Esophagus squamous epithelium (tissue), 5 donors: ENCODE data around the gene SEC31A. TPM values are rescaled to one million over a fixed set of nuclear protein-coding genes. Genes with fewer than 3 reads are reported as not detected.
"Not testable (repeated sequence)": the region's sequence is repeated elsewhere in the genome, so short reads cannot be mapped to it uniquely, and the experiment has no call there.

Experiments used
- DNase-seq: peaks from one replicate; lab custom pipeline; 2025; lab: John Stamatoyannopoulos, UW
- H3K27ac ChIP-seq, 4 donors: fragments of 200-600 bp; sonication (generic); one replicate each; pipeline ENCODE4 v1.5.1; 2016 to 2019; ENCODE audit warnings: mild to moderate bottlenecking in 1 of 4
- H3K27me3 ChIP-seq, 4 donors: fragments of 200-600 bp; sonication (generic); 1 replicate in 3 of 4; 2 replicates in 1 of 4; pipeline versions ENCODE4 v1.5.1 to v1.6.0; 2017 to 2021; ENCODE audit warnings: antibody characterized with exemption in 1 of 4
- H3K36me3 ChIP-seq, 3 donors: fragments of 200-600 bp; sonication (generic); one replicate each; pipeline ENCODE4 v1.5.1; 2016 to 2019
- H3K4me1 ChIP-seq, 3 donors: fragments of 200-600 bp; sonication (generic); one replicate each; pipeline ENCODE4 v1.5.1; 2017 to 2019
- H3K4me3 ChIP-seq, 4 donors: fragments of 200-600 bp; sonication (generic); 1 replicate in 3 of 4; 2 replicates in 1 of 4; pipeline ENCODE4 v1.5.1; 2016 to 2019; ENCODE audit warnings: mild to moderate bottlenecking in 2 of 4, moderate library complexity in 1 of 4
- H3K9me3 ChIP-seq, 3 donors: fragments of 200-600 bp; sonication (generic); one replicate each; pipeline ENCODE4 v1.5.1; 2016 to 2019
- POLR2A ChIP-seq, 4 donors: fragments of 450-650 bp; IDR thresholded peaks; one replicate each; pipeline ENCODE4 v1.6.1; 2017; ENCODE audit warnings: antibody characterized with exemption in 4 of 4, mild to moderate bottlenecking in 4 of 4, moderate library complexity in 3 of 4
- WGBS, 2 donors: methylation state at CpG; one replicate each; pipeline ENCODE4 v1.1.5; 2018; 5-methylcytosine and 5-hydroxymethylcytosine counted together
- intact Hi-C: fragments of 100-400 bp; cut with DNase I; formaldehyde crosslinking; loops from one replicate; pipeline ENCODE4 v1.15.0; 2022
- total RNA-seq, 4 donors: library from RNA; depleted of rRNA; stranded (reverse); fragments of >200 nt; gene quantifications; one replicate each; pipeline ENCODE4 v1.1.0, GENCODE V29; 2016
- TF ChIP-seq, protein P1 (sequence below), 6 experiments: fragments of 450-650 bp in 4 of 6; fragments of 200-600 bp in 2 of 6; sonication (generic) in 2 of 6; IDR thresholded peaks; one replicate each; pipeline ENCODE4 v1.5.1; 2016 to 2019; ENCODE audit warnings: antibody characterized with exemption in 6 of 6, mild to moderate bottlenecking in 4 of 6, moderate library complexity in 4 of 6
- donor health status: DM: yes; HTN: yes; CAD: no.

Gene SEC31A
- total RNA-seq, 4 donors from 2014 or later, result 88.8 to 161 (median 128) TPM

DNA sequence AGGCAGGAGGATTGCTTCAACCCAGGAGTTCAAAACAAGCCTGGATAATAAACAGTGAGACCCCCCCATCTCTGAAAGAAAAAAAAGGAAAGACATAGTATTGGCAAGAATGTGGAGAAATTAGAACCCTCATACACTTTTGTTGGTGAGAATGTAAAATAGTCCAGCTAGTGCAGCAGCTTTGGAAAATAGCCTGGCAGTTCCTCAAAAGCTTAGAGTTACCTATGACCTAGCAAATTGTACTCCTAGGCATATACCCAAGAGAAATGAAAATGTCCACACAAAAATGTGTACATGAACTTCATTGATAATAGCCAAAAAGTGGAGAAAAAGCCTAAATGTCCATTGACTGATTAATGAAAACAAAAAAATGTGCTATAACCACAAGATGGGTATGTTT lies 30.8 kb upstream of the SEC31A start:
- H3K27me3 ChIP-seq, result no peaks in the 10 kb centered on the region
- no peak for TF ChIP-seq POLR2A (IDR thresholded peaks at IDR 0.05)
- TF ChIP-seq, protein P1, sequence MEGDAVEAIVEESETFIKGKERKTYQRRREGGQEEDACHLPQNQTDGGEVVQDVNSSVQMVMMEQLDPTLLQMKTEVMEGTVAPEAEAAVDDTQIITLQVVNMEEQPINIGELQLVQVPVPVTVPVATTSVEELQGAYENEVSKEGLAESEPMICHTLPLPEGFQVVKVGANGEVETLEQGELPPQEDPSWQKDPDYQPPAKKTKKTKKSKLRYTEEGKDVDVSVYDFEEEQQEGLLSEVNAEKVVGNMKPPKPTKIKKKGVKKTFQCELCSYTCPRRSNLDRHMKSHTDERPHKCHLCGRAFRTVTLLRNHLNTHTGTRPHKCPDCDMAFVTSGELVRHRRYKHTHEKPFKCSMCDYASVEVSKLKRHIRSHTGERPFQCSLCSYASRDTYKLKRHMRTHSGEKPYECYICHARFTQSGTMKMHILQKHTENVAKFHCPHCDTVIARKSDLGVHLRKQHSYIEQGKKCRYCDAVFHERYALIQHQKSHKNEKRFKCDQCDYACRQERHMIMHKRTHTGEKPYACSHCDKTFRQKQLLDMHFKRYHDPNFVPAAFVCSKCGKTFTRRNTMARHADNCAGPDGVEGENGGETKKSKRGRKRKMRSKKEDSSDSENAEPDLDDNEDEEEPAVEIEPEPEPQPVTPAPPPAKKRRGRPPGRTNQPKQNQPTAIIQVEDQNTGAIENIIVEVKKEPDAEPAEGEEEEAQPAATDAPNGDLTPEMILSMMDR (IDR thresholded peaks at IDR 0.05), result no peak
- H3K9me3 ChIP-seq, result no peaks in the 10 kb centered on the region
- no peak overlapping the region for H3K4me3 ChIP-seq
- peaks cover 0 to 22% (median 0%) of the 10 kb centered on the region in 3 donors for H3K36me3 ChIP-seq
- no peak for DNase-seq
- no peak overlapping the region for H3K27ac ChIP-seq
- H3K4me1 ChIP-seq, result no peaks in the 10 kb centered on the region
- intact Hi-C loops, result no loop called here

DNA sequence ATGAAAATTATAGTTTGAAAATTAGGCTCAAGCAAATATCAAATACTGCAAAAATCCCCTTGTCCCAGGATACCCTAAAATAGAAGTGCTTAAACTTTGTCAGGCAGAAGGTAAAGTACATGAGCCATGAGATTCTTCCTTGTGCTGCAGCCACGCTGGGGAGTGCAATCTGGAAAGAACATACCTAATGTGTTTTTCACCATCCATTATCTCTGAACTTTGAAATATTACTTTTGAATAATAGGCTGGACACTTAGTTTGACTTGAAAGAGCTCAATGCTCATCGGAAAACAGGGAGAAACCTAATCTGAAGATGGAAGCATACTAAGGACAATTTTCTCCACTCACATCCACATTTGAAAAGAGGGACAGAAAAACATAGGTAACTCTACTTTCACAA lies 28.4 kb upstream of the SEC31A start:
- intact Hi-C loops, result no loop called here
- WGBS, 2 donors, result 77 to 84% methylated on average over 2 of the region's 2 CpGs

DNA sequence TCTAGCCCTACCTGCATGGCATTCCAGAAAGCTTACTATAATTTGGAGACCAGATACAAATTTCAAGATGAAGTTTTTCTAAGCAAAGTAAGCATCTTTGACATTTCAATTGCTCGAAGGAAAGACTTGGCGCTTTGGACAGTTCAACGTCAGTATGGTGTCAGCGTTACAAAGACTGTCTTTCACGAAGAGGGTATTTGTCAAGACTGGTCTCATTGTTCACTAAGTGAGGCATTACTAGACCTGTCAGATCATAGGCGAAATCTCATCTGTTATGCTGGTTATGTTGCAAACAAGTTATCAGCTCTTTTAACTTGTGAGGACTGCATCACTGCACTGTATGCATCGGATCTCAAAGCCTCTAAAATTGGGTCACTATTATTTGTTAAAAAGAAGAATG lies 27.1 kb upstream of the SEC31A start:
- Histone ChIP-seq H3K27ac (no peak overlapping the region), H3K9me3 (no peaks in the 10 kb centered on the region), H3K36me3 (peaks cover 0 to 20% (median 0%) of the 10 kb centered on the region in 3 donors), H3K4me3 (no peak overlapping the region), H3K4me1 (no peaks in the 10 kb centered on the region), H3K27me3 (no peaks in the 10 kb centered on the region)
- DNase-seq, result no peak
- no peak for TF ChIP-seq POLR2A (IDR thresholded peaks at IDR 0.05)
- TF ChIP-seq, protein P1 (IDR thresholded peaks at IDR 0.05), result no peak
- intact Hi-C loops, result no loop called here
- 88 to 92% methylated on average over 7 of the region's 7 CpGs for WGBS, 2 donors

More for the DNA sequence above, 28.4 kb upstream of the SEC31A start:
- no peak overlapping the region for H3K27ac ChIP-seq
- H3K9me3 ChIP-seq, result no peaks in the 10 kb centered on the region
- no peak overlapping the region for H3K4me3 ChIP-seq
- H3K4me1 ChIP-seq, result no peaks in the 10 kb centered on the region
- H3K27me3 ChIP-seq, result no peaks in the 10 kb centered on the region
- DNase-seq, result no peak
- peaks cover 0 to 20% (median 0%) of the 10 kb centered on the region in 3 donors for H3K36me3 ChIP-seq
- TF ChIP-seq, protein P1 (IDR thresholded peaks at IDR 0.05), result no peak
- no peak for TF ChIP-seq POLR2A (IDR thresholded peaks at IDR 0.05)

DNA sequence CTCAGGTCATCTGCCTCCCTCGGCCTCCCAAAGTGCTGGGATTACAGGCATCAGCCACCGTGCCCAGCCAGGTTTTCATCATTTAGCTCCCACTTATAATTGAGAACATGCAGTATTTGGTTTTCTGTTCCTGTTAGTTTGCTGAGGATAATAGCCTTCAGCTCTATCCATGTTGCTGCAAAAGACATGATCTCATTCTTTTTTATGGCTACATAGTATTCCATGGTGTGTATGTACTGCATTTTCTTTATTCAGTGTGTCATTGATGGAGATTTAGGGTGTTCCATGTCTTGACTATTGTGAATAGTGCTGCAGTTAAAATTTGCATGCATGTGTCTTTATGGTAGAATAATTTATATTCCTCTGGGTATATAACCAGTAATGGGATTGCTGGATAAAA lies 23.0 kb upstream of the SEC31A start:
- H3K4me1 ChIP-seq, H3K4me3 ChIP-seq, H3K27ac ChIP-seq, H3K9me3 ChIP-seq, DNase-seq, intact Hi-C loops, H3K27me3 ChIP-seq: not testable (repeated sequence)
- 89 to 100% methylated on average over 2 of the region's 2 CpGs for WGBS, 2 donors
- H3K36me3 ChIP-seq, result peaks cover 0 to 37% (median 0%) of the 10 kb centered on the region in 3 donors

DNA sequence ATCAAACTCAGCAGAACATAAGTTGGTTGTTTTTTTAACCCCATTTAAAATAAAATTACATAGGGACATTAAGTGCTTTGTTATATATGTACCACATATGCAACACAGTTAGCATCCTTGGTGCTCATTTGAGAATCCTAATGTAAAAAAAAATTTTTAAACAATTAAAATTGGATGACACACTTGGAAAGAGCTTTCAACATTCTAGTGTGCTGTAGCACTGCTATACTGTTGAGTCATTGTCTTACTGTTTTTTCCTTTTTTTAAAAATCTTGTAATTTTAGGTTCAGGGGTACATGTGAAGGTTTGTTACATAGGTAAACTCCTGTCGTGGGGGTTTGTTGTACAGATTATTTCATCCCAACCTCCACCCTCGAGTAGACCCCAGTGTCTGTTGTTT lies 22.4 kb upstream of the SEC31A start:
- Histone ChIP-seq H3K27ac (no peak overlapping the region), H3K36me3 (peaks cover 0 to 41% (median 0%) of the 10 kb centered on the region in 3 donors), H3K4me1 (no peaks in the 10 kb centered on the region), H3K9me3 (no peaks in the 10 kb centered on the region), H3K27me3 (no peaks in the 10 kb centered on the region), H3K4me3 (no peak overlapping the region)
- intact Hi-C loops, result no loop called here
- 45 to 46% methylated on average over 2 of the region's 2 CpGs for WGBS, 2 donors
- TF ChIP-seq, protein P1 (IDR thresholded peaks at IDR 0.05), result no peak
- no peak for TF ChIP-seq POLR2A (IDR thresholded peaks at IDR 0.05)
- DNase-seq, result no peak

DNA sequence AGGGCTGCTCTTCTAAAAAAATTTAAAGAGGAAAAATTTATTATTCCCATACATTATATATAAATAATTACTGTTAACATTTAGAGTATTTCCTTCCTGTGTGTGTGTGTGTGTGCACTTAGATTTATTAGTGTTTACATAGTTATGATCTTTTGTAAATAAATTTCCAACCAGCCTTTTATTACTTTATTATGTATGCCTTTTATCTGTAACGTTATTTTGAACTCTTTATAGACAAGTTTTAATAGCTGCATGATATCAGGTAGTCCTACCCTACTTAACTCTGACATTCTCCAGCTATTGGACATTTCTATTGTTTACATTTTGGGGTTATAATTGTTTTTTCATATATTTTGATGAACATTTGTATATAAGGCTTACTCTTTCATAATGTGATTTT lies 18.4 kb upstream of the SEC31A start:
- no peak for DNase-seq
- WGBS, 2 donors, result 46 to 63% methylated on average over 1 of the region's 1 CpG
- Histone ChIP-seq H3K27me3 (no peaks in the 10 kb centered on the region), H3K27ac (no peak overlapping the region), H3K9me3 (no peaks in the 10 kb centered on the region), H3K4me1 (no peaks in the 10 kb centered on the region), H3K36me3 (peaks cover 0 to 47% (median 4%) of the 10 kb centered on the region in 3 donors), H3K4me3 (no peak overlapping the region)
- intact Hi-C loops, result loop anchor here (10.0 kb wide), 1 partner anchor 125 kb away; the partner anchor contains the start of gene COPS4
- no peak for TF ChIP-seq POLR2A (IDR thresholded peaks at IDR 0.05)
- TF ChIP-seq, protein P1 (IDR thresholded peaks at IDR 0.05), result no peak
